Body of pancreas (tissue), 4 donors: ENCODE measurements around the gene LRRFIP1. TPM values are rescaled to one million over a fixed set of nuclear protein-coding genes. Genes with fewer than 3 reads are reported as not detected.
A peak's percentile ranks its signal among the peaks of the same experiment; 100 is the strongest.

Experiments
- ATAC-seq: fragments of 150-250 bp; one replicate; pipeline ENCODE4 v1.9.1; 2016
- DNase-seq, 4 donors: peaks; one replicate each; pipeline ENCODE4 v3.0.0-alpha.2; 2019
- H3K27ac ChIP-seq, 4 donors: fragments of 200-600 bp; sonication (generic); 1 replicate in 3 of 4; 2 replicates in 1 of 4; pipeline versions ENCODE4 v1.5.1 to v1.6.1; 2016 to 2019; ENCODE audit warnings: mild to moderate bottlenecking in 1 of 4, mixed read lengths in 1 of 4, moderate library complexity in 1 of 4
- H3K27me3 ChIP-seq, 2 donors: fragments of 200-600 bp; sonication (generic); one replicate each; pipeline ENCODE4 v1.6.0; 2016; ENCODE audit warnings: mild to moderate bottlenecking in 1 of 2
- H3K36me3 ChIP-seq, 2 donors: fragments of 200-600 bp; sonication (generic); replicated peaks in 1 of 2; 2 replicates each; pipeline ENCODE4 v1.5.1; 2016; ENCODE audit warnings: low read depth in 2 of 2; ENCODE audit not compliant: insufficient read depth in 1 of 2
- H3K4me1 ChIP-seq: fragments of 200-600 bp; sonication (generic); one replicate; pipeline ENCODE4 v1.6.0; 2016
- H3K4me3 ChIP-seq, 2 donors: fragments of 200-600 bp; sonication (generic); 1 replicate in 1 of 2; 2 replicates in 1 of 2; pipeline ENCODE4 v1.5.1; 2016 to 2019
- H3K9me3 ChIP-seq, 3 donors: fragments of 200-600 bp; sonication (generic); 1 replicate in 2 of 3; 2 replicates in 1 of 3; pipeline ENCODE4 v1.5.1; 2016
- POLR2A ChIP-seq, 3 donors: fragments of 450-650 bp; IDR thresholded peaks; one replicate each; pipeline ENCODE4 v1.6.1; 2016; ENCODE audit warnings: antibody characterized with exemption in 3 of 3, mild to moderate bottlenecking in 2 of 3
- WGBS, 2 donors: methylation state at CpG; one replicate each; pipeline ENCODE4 v1.1.5; 2017; 5-methylcytosine and 5-hydroxymethylcytosine counted together
- intact Hi-C: fragments of 100-400 bp; cut with DNase I; formaldehyde crosslinking; loops from one replicate; pipeline ENCODE4 v1.15.1; 2023
- total RNA-seq, 2 donors: library from RNA; depleted of rRNA; stranded (reverse); fragments of >200 nt; gene quantifications; one replicate each; pipeline ENCODE4 v1.1.0, GENCODE V29; 2016
- TF ChIP-seq, protein P1 (sequence below), 7 experiments: fragments of 450-650 bp in 4 of 7; fragments of 200-600 bp in 3 of 7; sonication (generic) in 3 of 7; IDR thresholded peaks; one replicate each; pipeline ENCODE4 v1.5.1; 2016 to 2019; ENCODE audit warnings: antibody characterized with exemption in 7 of 7

The LRRFIP1 gene
- total RNA-seq, 2 donors from 2014 or later: 49.8 to 57.1 TPM

DNA sequence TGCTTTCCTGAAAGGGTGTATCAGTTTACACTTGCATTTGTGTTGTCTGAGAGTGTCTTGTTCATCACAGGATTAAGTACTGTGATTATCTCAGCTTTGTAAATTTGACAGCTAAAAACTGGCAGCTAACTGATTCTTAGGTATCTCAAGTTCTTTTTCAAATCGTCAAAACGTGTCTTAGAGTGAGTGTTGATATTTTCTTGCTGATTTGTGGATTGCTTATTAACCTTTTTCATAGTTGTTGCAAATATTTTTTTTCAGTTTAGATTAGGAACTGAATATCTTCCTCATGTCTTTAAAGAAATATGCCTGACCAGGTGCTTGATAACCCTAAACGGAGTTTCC lies 41.9 kb downstream of the LRRFIP1 start:
- ATAC-seq: no peak
- Histone ChIP-seq H3K4me1 (peaks cover 18% of the 10 kb centered on the region), H3K4me3 (no peak overlapping the region), H3K9me3 (no peaks in the 10 kb centered on the region), H3K27ac (peak overlapping the region in 2 of 4 donors; percentile 34 to 48), H3K36me3 (no peaks in the 10 kb centered on the region), H3K27me3 (no peaks in the 10 kb centered on the region)
- DNase-seq: no peak
- 15 to 28% methylated on average over 3 of the region's 3 CpGs for WGBS, 2 donors
- intact Hi-C loops: no loop called here
- no peak for TF ChIP-seq POLR2A (IDR thresholded peaks at IDR 0.05)
- TF ChIP-seq, protein P1, sequence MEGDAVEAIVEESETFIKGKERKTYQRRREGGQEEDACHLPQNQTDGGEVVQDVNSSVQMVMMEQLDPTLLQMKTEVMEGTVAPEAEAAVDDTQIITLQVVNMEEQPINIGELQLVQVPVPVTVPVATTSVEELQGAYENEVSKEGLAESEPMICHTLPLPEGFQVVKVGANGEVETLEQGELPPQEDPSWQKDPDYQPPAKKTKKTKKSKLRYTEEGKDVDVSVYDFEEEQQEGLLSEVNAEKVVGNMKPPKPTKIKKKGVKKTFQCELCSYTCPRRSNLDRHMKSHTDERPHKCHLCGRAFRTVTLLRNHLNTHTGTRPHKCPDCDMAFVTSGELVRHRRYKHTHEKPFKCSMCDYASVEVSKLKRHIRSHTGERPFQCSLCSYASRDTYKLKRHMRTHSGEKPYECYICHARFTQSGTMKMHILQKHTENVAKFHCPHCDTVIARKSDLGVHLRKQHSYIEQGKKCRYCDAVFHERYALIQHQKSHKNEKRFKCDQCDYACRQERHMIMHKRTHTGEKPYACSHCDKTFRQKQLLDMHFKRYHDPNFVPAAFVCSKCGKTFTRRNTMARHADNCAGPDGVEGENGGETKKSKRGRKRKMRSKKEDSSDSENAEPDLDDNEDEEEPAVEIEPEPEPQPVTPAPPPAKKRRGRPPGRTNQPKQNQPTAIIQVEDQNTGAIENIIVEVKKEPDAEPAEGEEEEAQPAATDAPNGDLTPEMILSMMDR (IDR thresholded peaks at IDR 0.05): no peak

- peak overlapping the region in 2 of 4 donors; percentile 34 to 48 for H3K27ac ChIP-seq
- H3K4me3 ChIP-seq: no peak overlapping the region
- intact Hi-C loops: no loop called here
- H3K36me3 ChIP-seq: no peaks in the 10 kb centered on the region
- WGBS, 2 donors: 49 to 70% methylated on average over 20 to 21 of the region's 21 CpGs
- peak; percentile 87 for ATAC-seq
- H3K4me1 ChIP-seq: peaks cover 23% of the 10 kb centered on the region
- TF ChIP-seq POLR2A (IDR thresholded peaks at IDR 0.05): no peak
- TF ChIP-seq, protein P1 (IDR thresholded peaks at IDR 0.05): no peak
- H3K9me3 ChIP-seq: no peaks in the 10 kb centered on the region
- DNase-seq: peak; percentile 38 to 76 (median 58)
- no peaks in the 10 kb centered on the region for H3K27me3 ChIP-seq
Measured at GRCh38 chr2:237669628-237670392, 42.4 kb downstream of the LRRFIP1 start.

DNA sequence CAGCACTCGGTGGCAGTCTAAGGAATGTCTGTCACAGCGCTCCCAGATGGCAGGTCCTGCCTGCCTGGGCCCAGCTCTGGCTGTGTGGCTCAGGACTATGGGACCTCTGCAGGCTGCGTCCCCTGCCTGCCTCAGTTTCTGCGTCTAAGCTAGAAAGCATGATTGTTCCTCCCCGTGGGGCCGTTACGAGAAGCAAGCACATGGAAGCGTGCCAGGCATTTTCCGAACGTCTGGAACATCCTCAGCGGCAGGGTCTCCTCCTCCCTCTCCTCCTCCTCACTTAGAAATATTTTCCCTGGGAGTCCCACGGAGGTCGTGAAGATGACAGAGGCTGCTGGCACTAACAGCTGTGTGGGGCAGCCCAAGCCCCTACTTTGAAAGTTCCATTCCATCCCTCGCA lies 43.3 kb downstream of the LRRFIP1 start:
- no peaks in the 10 kb centered on the region for H3K9me3 ChIP-seq
- 89 to 92% methylated on average over 8 to 14 of the region's 14 CpGs for WGBS, 2 donors
- H3K4me1 ChIP-seq: peaks cover 23% of the 10 kb centered on the region
- no peak for ATAC-seq
- H3K4me3 ChIP-seq: no peak overlapping the region
- no peaks in the 10 kb centered on the region for H3K36me3 ChIP-seq
- TF ChIP-seq, protein P1 (IDR thresholded peaks at IDR 0.05): no peak
- no peak for TF ChIP-seq POLR2A (IDR thresholded peaks at IDR 0.05)
- peak overlapping the region in 1 of 4 donors; percentile 48 for H3K27ac ChIP-seq
- intact Hi-C loops: no loop called here
- H3K27me3 ChIP-seq: no peaks in the 10 kb centered on the region
- DNase-seq: no peak

GRCh38 chr2:237671466-237672138 lies 44.2 kb downstream of the LRRFIP1 start:
- intact Hi-C loops: no loop called here
- no peaks in the 10 kb centered on the region for H3K27me3 ChIP-seq
- ATAC-seq: no peak
- peaks cover 23% of the 10 kb centered on the region for H3K4me1 ChIP-seq
- no peak for DNase-seq
- TF ChIP-seq POLR2A (IDR thresholded peaks at IDR 0.05): no peak
- TF ChIP-seq, protein P1 (IDR thresholded peaks at IDR 0.05): no peak
- H3K4me3 ChIP-seq: no peak overlapping the region
- peak overlapping the region in 1 of 4 donors; percentile 48 for H3K27ac ChIP-seq
- no peaks in the 10 kb centered on the region for H3K9me3 ChIP-seq
- H3K36me3 ChIP-seq: no peaks in the 10 kb centered on the region
- WGBS, 2 donors: 82 to 88% methylated on average over 7 of the region's 7 CpGs
